GM19467 (cell line): ENCODE measurements around the gene MAPRE2.
A peak's percentile ranks its signal among the peaks of the same experiment; 100 is the strongest.

Experiments
- ATAC-seq: cut with Tn5 transposase; IDR thresholded peaks from one replicate; pipeline ENCODE4 v1.9.1; 2021; ENCODE audit warnings: mild to moderate bottlenecking, moderate library complexity; ENCODE audit not compliant: unreplicated experiment

The MAPRE2 gene

GRCh38 chr18:35040988-35041814 is at the start of gene MAPRE2:
Gene MAPRE2, plus strand, starts transcription at chr18:35041413. Its CDS starts 127 bp downstream, at chr18:35041540.
- peak; percentile 74 for ATAC-seq

GRCh38 chr18:34991561-34991960 is 49.7 kb upstream of the MAPRE2 start:
- no peak for ATAC-seq

- ATAC-seq = no peak
Measured at GRCh38 chr18:34993289-34993688, 47.9 kb upstream of the MAPRE2 start.

- ATAC-seq = no peak
Measured at GRCh38 chr18:34995746-34996145, 45.5 kb upstream of the MAPRE2 start.

- ATAC-seq = no peak
Measured at GRCh38 chr18:34998661-34999060, 42.6 kb upstream of the MAPRE2 start.

- ATAC-seq = no peak
Measured at GRCh38 chr18:34999756-35000289, 41.4 kb upstream of the MAPRE2 start.

- ATAC-seq = no peak
Measured at GRCh38 chr18:35000457-35000856, 40.8 kb upstream of the MAPRE2 start.

- no peak for ATAC-seq
Measured at GRCh38 chr18:35002120-35002519, 39.1 kb upstream of the MAPRE2 start.

GRCh38 chr18:35005963-35006577 is 35.1 kb upstream of the MAPRE2 start:
- ATAC-seq = peak; percentile 70

GRCh38 chr18:35010156-35010555 is 31.1 kb upstream of the MAPRE2 start:
- ATAC-seq = no peak

GRCh38 chr18:35010993-35011392 is 30.2 kb upstream of the MAPRE2 start:
- no peak for ATAC-seq

- no peak for ATAC-seq
Measured at GRCh38 chr18:35019933-35020332, 21.3 kb upstream of the MAPRE2 start.

- ATAC-seq = no peak
Measured at GRCh38 chr18:35022426-35023001, 18.7 kb upstream of the MAPRE2 start.

GRCh38 chr18:35024196-35024595 is 17.0 kb upstream of the MAPRE2 start:
- ATAC-seq = no peak

- ATAC-seq = no peak
Measured at GRCh38 chr18:35024965-35025364, 16.2 kb upstream of the MAPRE2 start.

GRCh38 chr18:35026407-35027061 is 14.7 kb upstream of the MAPRE2 start:
- ATAC-seq = no peak

GRCh38 chr18:35027206-35027605 is 14.0 kb upstream of the MAPRE2 start:
- ATAC-seq = no peak

GRCh38 chr18:35028536-35028935 is 12.7 kb upstream of the MAPRE2 start:
- no peak for ATAC-seq

- no peak for ATAC-seq
Measured at GRCh38 chr18:35029103-35029502, 12.1 kb upstream of the MAPRE2 start.

- peak; percentile 86 for ATAC-seq
Measured at GRCh38 chr18:35029770-35030169, 11.4 kb upstream of the MAPRE2 start.

GRCh38 chr18:35030277-35030989 is 10.8 kb upstream of the MAPRE2 start:
- ATAC-seq = peak; percentile 40
